Myocyte (in vitro differentiated cells): ENCODE results near the gene OTUD7B. TPM values are rescaled to one million over a fixed set of nuclear protein-coding genes. Genes with fewer than 3 reads are reported as not detected.
"Not testable (repeated sequence)": the region's sequence is repeated elsewhere in the genome, so short reads cannot be mapped to it uniquely, and the experiment has no call there.

ENCODE experiments used
- DNase-seq: peaks from one replicate; pipeline ENCODE4 v3.0.0-alpha.2; 2012; ENCODE audit warnings: low read depth
- polyA plus RNA-seq: library from polyadenylated mRNA; unstranded; fragments of >200 nt; gene quantifications from one replicate; pipeline ENCODE4 v1.2.1, GENCODE V29; 2012; ENCODE audit warnings: missing spikeins
- total RNA-seq: library from RNA; depleted of rRNA; stranded (reverse); fragments of >200 nt; gene quantifications from 2 replicates; pipeline ENCODE4 v1.2.3, GENCODE V29; 2014

The OTUD7B gene
- 13.4 and 14.9 TPM in 2 replicates for total RNA-seq
- 12.0 TPM for polyA plus RNA-seq

DNA sequence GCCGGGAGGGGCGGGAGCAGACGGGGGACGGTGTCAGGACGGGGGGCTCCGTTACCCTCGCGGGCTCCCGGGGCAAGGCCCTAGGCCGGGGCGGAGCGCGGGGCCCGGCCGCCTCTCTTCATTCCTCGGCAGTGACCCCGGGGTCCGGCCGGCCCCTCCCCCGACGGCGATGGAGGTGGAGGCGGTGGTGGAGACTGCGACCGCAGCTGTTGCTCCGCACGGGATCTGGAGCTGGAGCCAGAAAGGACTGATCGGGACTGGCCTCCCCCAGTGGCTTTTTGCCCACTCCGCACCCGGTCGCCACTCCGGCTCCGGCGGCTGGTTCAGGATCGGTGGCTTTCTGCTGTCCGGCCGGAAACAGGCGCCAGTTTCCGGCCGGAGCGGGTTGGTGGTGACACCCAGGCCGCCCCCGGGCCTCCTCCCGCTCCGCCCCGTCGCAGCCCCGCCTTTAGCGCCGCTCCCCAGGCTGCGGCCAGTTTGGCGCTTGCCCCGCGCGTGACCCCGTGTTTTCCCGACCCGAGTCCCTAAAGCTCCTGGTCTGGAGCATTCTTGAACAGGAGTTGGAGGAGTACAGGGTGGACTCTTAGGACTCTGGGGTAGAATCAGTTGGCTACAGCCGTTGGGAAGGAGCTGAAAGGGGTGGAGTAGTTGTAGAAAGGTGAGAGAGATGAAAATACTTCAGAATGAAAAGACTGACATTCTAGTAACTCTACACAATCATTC, at the start of gene OTUD7B:
TSS of gene OTUD7B (minus strand) at position 334 of the 723 bp plus-strand sequence. CDS start 33,216 bp downstream, outside the sequence.
- peak; percentile 93 for DNase-seq

DNA sequence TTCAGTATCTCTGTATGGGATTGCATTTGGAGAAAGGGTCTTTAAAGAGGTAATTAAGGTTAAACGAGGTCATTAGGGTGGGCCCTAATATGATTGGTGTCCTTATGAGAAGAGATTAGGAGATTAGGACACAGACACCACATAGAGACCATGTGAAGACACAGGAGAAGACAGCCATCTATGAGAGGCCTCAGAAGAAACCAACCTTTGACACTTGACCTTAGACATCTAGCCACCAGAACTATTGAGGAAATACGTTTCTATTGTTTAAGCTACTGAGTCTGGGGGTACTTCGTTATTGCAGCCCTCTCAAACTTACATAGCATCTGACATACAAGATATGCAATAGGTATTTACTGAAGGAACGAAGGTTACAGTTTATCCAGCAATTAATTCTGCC, 49.7 kb upstream of the OTUD7B start:
- DNase-seq: no peak

- DNase-seq: no peak
Measured at GRCh38 chr1:150056407-150056806, 45.9 kb upstream of the OTUD7B start.

GRCh38 chr1:150055507-150055906, 45.0 kb upstream of the OTUD7B start:
- not testable (repeated sequence) for DNase-seq

- no peak for DNase-seq
Measured at GRCh38 chr1:150053926-150054325, 43.4 kb upstream of the OTUD7B start.

- not testable (repeated sequence) for DNase-seq
Measured at GRCh38 chr1:150051905-150052412, 41.4 kb upstream of the OTUD7B start.

DNA sequence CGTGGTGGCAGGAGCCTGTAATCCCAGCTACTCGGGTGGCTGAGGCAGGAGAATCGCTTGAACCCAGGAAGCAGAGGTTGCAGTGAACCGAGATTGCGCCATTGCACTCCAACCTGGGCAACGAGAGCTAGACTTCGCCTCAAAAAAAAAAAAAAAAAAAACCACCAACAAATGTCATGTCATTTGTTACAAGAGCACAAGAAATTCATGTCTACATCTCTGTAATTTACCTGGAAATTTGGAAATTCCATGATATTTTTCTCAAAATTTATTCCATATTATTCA, 40.5 kb upstream of the OTUD7B start:
- DNase-seq: no peak

DNA sequence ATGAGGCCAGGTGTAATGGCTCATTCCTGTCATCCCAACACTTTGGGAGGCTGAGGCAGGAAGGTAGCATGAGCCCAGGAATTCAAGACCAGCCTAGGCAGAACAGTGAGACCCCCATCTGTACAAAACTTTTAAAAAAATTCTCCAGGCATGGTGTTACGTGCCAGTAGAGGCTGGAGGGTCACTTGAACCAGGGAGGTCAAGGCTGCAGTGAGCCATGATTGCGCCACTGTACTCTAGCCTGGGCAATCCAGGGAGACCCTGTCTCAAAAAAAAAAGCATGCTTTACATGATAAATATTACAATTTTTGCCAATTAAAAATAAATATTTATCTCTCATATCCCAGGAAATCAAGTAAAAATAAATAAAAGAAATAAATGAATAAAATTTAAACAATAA, 39.4 kb upstream of the OTUD7B start:
- DNase-seq: no peak

DNA sequence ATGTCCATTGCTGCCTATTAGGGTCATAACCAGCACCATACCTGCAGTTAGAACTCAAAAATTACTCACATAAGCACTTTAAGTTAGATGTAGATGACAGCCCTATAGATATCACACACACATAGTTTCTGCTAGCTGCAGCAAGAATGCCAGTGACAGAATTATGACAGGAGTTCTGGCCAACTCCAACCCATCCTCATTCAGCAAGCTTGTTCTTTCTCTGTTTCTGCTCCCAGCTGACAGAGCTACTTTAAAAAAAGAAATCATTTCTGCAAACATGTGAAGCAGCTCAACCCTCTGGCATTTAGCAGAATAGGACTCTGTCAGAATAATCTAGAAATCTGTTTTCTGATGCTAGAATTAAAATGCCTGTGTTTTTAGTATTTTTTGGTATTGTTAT, 23.8 kb upstream of the OTUD7B start:
- no peak for DNase-seq

DNA sequence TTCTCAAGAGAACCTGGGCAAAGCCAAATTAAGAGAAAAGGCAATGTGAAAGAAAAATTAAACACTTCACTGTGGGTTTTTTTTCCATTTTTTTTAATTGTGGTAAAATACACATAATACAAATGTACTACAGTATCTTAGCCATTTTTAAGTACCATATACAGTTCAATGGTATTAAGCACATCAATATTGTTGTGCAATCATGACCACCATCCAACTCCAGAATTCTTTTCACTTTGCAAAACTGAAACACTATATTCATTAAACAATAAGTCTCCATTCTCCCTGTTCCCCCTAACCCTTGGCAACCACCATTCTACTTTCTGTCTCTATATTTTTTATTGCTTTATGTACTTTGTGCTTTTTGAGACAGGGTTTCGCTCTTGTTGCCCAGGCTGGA, 17.8 kb upstream of the OTUD7B start:
- no peak for DNase-seq

DNA sequence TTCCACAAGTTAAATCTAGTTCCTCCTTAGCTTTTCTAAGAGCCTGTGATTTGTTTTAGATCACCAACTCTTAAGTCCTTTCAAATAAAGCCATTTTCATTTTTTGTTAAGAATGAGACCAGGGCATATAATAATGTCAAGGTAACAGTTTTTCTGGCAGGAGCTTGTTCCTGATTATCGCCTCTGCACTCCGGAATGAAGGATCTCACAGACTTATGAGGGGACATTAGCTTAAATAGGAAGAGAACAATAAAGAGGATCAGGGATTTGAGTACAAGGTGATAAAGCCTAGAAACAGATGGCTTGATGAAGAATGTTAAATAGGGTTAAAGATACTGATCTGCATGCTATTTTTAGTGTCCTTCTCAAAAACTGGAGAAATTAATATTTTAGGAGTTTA, 13.6 kb upstream of the OTUD7B start:
- DNase-seq: no peak

GRCh38 chr1:150022357-150022756, 11.8 kb upstream of the OTUD7B start:
- DNase-seq: no peak

DNA sequence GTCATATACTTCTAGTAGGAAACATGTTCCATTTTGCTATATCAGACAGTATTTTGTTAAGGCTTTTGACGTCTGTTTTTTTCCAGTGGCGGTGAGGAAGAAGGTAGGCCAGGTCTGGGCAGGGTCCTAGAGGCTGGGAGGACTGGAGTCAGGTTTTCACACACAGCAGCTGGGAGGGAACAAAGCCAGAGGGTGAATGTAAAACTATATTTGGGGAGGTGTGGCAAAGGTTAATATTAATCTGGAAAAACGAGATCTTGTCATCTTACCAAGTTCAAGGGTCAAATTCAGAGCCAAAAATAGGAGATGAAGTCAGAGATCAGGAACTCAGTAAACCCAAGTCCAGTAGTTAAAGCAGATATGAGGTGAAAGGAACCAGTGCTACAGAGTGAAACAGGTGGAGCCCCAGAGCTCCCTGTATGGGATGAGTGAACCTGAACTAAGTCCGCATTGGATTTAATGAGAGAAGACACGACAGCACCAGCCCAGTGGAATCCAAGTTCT, 10.7 kb upstream of the OTUD7B start:
- peak; percentile 76 for DNase-seq

- no peak for DNase-seq
Measured at GRCh38 chr1:150020711-150021110, 10.2 kb upstream of the OTUD7B start.

GRCh38 chr1:150018165-150018564, 7.6 kb upstream of the OTUD7B start:
- DNase-seq: no peak

DNA sequence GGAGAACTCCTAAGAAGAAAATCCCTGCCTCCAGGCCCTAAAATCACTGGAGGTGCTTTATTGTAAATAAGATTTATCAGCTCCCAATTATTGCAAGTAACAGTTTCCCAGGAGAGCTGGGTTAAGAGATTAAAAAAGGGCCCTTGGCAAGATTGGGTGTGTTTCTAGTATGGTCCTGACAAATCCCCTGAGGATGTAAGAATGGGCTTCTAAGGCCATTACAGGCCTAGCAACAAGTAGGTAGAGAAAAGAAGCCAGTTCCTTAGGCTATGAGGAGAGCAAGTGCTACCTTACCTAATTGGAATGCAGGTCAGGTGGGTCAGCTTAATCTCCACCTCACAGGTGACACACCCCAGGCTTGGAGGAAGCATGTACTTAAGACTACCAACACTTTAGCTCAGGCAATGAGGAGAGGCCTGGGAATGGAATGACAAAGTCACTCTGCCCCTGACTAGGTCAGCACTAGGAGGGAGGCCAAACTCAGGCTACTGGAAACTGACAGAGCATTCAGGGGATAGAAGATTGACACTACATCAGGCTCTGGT, 6.8 kb upstream of the OTUD7B start:
- DNase-seq: no peak

GRCh38 chr1:150015651-150016131, 5.2 kb upstream of the OTUD7B start:
- no peak for DNase-seq

DNA sequence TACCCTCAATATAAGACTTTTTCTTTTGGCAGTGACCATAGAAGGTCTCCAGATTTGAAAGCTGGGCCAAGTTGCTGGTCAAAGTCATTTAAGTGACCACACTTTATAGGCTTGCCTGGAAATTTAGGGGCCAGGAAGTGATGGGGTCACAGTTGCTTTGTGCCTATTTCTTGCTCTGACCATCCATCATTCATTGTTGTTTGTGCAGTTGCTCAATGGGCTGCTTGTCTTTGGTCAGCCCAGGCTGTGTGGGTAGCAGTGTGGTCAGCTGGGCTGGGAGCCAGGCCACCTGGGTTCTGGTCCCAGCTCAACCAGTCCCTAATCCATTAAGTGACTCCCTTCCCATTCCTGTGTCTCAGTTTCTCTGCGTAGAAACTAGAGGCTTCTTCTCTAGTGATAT, 2.1 kb upstream of the OTUD7B start:
- DNase-seq: peak; percentile 95

- peak; percentile 86 for DNase-seq
Measured at GRCh38 chr1:150009604-150010392, 728 bp downstream of the OTUD7B start.

DNA sequence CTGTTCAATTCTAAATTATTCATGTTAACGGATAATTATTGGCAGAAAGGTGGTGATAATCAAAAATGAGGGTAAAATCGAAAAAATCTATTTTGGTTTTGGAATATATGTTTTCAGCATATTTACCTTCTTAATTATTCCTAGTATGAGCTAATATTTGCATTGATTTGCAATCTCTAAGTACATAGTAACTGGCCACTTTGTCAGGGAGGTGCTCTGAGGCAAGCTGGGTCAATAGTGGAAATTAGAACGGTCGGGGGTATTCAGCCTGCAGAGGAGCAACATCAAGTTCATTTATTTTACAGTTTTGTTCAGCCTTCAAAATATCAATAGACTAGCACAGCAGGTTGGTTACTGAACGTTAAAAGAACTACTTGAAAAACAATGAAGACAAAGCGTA, 1.8 kb downstream of the OTUD7B start:
- DNase-seq: no peak

GRCh38 chr1:150006881-150007421, 3.6 kb downstream of the OTUD7B start:
- DNase-seq: no peak

- DNase-seq: no peak
Measured at GRCh38 chr1:150005606-150006005, 4.9 kb downstream of the OTUD7B start.
